ENCODE measurements around the gene HYCC2.

The HYCC2 gene

GRCh38 chr2:201109186-201109585 lies 37.7 kb upstream of the HYCC2 start:
- no peaks in the 10 kb centered on the region for H3K4me1 ChIP-seq (ENCODE audit: insufficient read depth, low read length)
- no peaks in the 10 kb centered on the region for H3K27me3 ChIP-seq (ENCODE audit: insufficient read depth, low read length)
- H3K9me3 ChIP-seq (ENCODE audit: insufficient read depth, low read depth, low read length) = no peaks in the 10 kb centered on the region
- no peaks in the 10 kb centered on the region for H3K36me3 ChIP-seq (ENCODE audit: insufficient read depth, low read depth, low read length)
- no peak overlapping the region for H3K4me3 ChIP-seq (ENCODE audit: low read length)
- no peak overlapping the region for H3K9ac ChIP-seq (ENCODE audit: low read depth, low read length)
- H3K27ac ChIP-seq (ENCODE audit: low read length) = no peak overlapping the region

GRCh38 chr2:201108341-201108740 lies 36.9 kb upstream of the HYCC2 start:
- H3K9me3 ChIP-seq (ENCODE audit: insufficient read depth, low read depth, low read length) = no peaks in the 10 kb centered on the region
- H3K27me3 ChIP-seq (ENCODE audit: insufficient read depth, low read length) = no peaks in the 10 kb centered on the region

GRCh38 chr2:201107624-201108023 lies 36.2 kb upstream of the HYCC2 start:
- Histone ChIP-seq H3K4me1 (ENCODE audit: insufficient read depth, low read length) (no peaks in the 10 kb centered on the region), H3K9ac (ENCODE audit: low read depth, low read length) (no peak overlapping the region), H3K27ac (ENCODE audit: low read length) (no peak overlapping the region), H3K4me3 (ENCODE audit: low read length) (no peak overlapping the region), H3K36me3 (ENCODE audit: insufficient read depth, low read depth, low read length) (no peaks in the 10 kb centered on the region), H3K9me3 (ENCODE audit: insufficient read depth, low read depth, low read length) (no peaks in the 10 kb centered on the region), H3K27me3 (ENCODE audit: insufficient read depth, low read length) (no peaks in the 10 kb centered on the region)

More at GRCh38 chr2:201108341-201108740, 36.9 kb upstream of the HYCC2 start:
- Histone ChIP-seq H3K36me3 (ENCODE audit: insufficient read depth, low read depth, low read length) (no peaks in the 10 kb centered on the region), H3K4me3 (ENCODE audit: low read length) (no peak overlapping the region), H3K27ac (ENCODE audit: low read length) (no peak overlapping the region), H3K4me1 (ENCODE audit: insufficient read depth, low read length) (no peaks in the 10 kb centered on the region), H3K9ac (ENCODE audit: low read depth, low read length) (no peak overlapping the region)

- no peak overlapping the region for H3K9ac ChIP-seq (ENCODE audit: low read depth, low read length)
- no peaks in the 10 kb centered on the region for H3K9me3 ChIP-seq (ENCODE audit: insufficient read depth, low read depth, low read length)
- no peaks in the 10 kb centered on the region for H3K36me3 ChIP-seq (ENCODE audit: insufficient read depth, low read depth, low read length)
- no peak overlapping the region for H3K4me3 ChIP-seq (ENCODE audit: low read length)
- H3K4me1 ChIP-seq (ENCODE audit: insufficient read depth, low read length) = no peaks in the 10 kb centered on the region
- H3K27me3 ChIP-seq (ENCODE audit: insufficient read depth, low read length) = no peaks in the 10 kb centered on the region
- H3K27ac ChIP-seq (ENCODE audit: low read length) = no peak overlapping the region
These were observed 34.3 kb upstream of the HYCC2 start for GRCh38 chr2:201105759-201106158.

- H3K27me3 ChIP-seq (ENCODE audit: insufficient read depth, low read length) = no peaks in the 10 kb centered on the region
- H3K27ac ChIP-seq (ENCODE audit: low read length) = no peak overlapping the region
- no peaks in the 10 kb centered on the region for H3K4me1 ChIP-seq (ENCODE audit: insufficient read depth, low read length)
- no peaks in the 10 kb centered on the region for H3K36me3 ChIP-seq (ENCODE audit: insufficient read depth, low read depth, low read length)
- no peaks in the 10 kb centered on the region for H3K9me3 ChIP-seq (ENCODE audit: insufficient read depth, low read depth, low read length)
- no peak overlapping the region for H3K9ac ChIP-seq (ENCODE audit: low read depth, low read length)
- H3K4me3 ChIP-seq (ENCODE audit: low read length) = no peak overlapping the region
These were observed 29.0 kb upstream of the HYCC2 start for GRCh38 chr2:201100497-201100896.

- Histone ChIP-seq H3K27me3 (ENCODE audit: insufficient read depth, low read length) (no peaks in the 10 kb centered on the region), H3K27ac (ENCODE audit: low read length) (no peak overlapping the region), H3K9ac (ENCODE audit: low read depth, low read length) (no peak overlapping the region), H3K9me3 (ENCODE audit: insufficient read depth, low read depth, low read length) (no peaks in the 10 kb centered on the region), H3K4me1 (ENCODE audit: insufficient read depth, low read length) (no peaks in the 10 kb centered on the region), H3K4me3 (ENCODE audit: low read length) (no peak overlapping the region), H3K36me3 (ENCODE audit: insufficient read depth, low read depth, low read length) (no peaks in the 10 kb centered on the region)
These were observed 22.1 kb upstream of the HYCC2 start for GRCh38 chr2:201093573-201093972.

GRCh38 chr2:201090574-201090973 lies 19.1 kb upstream of the HYCC2 start:
- Histone ChIP-seq H3K27ac (ENCODE audit: low read length) (no peak overlapping the region), H3K4me1 (ENCODE audit: insufficient read depth, low read length) (no peaks in the 10 kb centered on the region)

GRCh38 chr2:201084863-201085262 lies 13.4 kb upstream of the HYCC2 start:
- no peak overlapping the region for H3K9ac ChIP-seq (ENCODE audit: low read depth, low read length)
- H3K4me1 ChIP-seq (ENCODE audit: insufficient read depth, low read length) = no peaks in the 10 kb centered on the region
- no peaks in the 10 kb centered on the region for H3K27me3 ChIP-seq (ENCODE audit: insufficient read depth, low read length)
- peaks cover 15% of the 10 kb centered on the region; the same call in 1 of the 2 replicates for H3K36me3 ChIP-seq (ENCODE audit: insufficient read depth, low read depth, low read length)
- no peaks in the 10 kb centered on the region for H3K9me3 ChIP-seq (ENCODE audit: insufficient read depth, low read depth, low read length)
- H3K4me3 ChIP-seq (ENCODE audit: low read length) = no peak overlapping the region
- no peak overlapping the region for H3K27ac ChIP-seq (ENCODE audit: low read length)

More at GRCh38 chr2:201090574-201090973, 19.1 kb upstream of the HYCC2 start:
- Histone ChIP-seq H3K4me3 (ENCODE audit: low read length) (no peak overlapping the region), H3K9me3 (ENCODE audit: insufficient read depth, low read depth, low read length) (no peaks in the 10 kb centered on the region), H3K36me3 (ENCODE audit: insufficient read depth, low read depth, low read length) (0 out of 2 replicates have a peak, but pooled peaks cover 3% of the 10 kb centered on the region), H3K27me3 (ENCODE audit: insufficient read depth, low read length) (no peaks in the 10 kb centered on the region), H3K9ac (ENCODE audit: low read depth, low read length) (no peak overlapping the region)

GRCh38 chr2:201074996-201075395 lies 3.5 kb upstream of the HYCC2 start:
- no peak overlapping the region for H3K9ac ChIP-seq (ENCODE audit: low read depth, low read length)
- no peaks in the 10 kb centered on the region for H3K27me3 ChIP-seq (ENCODE audit: insufficient read depth, low read length)
- H3K27ac ChIP-seq (ENCODE audit: low read length) = no peak overlapping the region
- H3K9me3 ChIP-seq (ENCODE audit: insufficient read depth, low read depth, low read length) = no peaks in the 10 kb centered on the region
- no peak overlapping the region for H3K4me3 ChIP-seq (ENCODE audit: low read length)
- H3K36me3 ChIP-seq (ENCODE audit: insufficient read depth, low read depth, low read length) = peaks cover 14% of the 10 kb centered on the region
- no peaks in the 10 kb centered on the region for H3K4me1 ChIP-seq (ENCODE audit: insufficient read depth, low read length)

- peak overlapping the region; percentile 100 for H3K4me3 ChIP-seq (ENCODE audit: low read length)
- no peaks in the 10 kb centered on the region for H3K4me1 ChIP-seq (ENCODE audit: insufficient read depth, low read length)
These were observed 1.6 kb upstream of the HYCC2 start for GRCh38 chr2:201073071-201073470.

GRCh38 chr2:201072201-201072530 lies 695 bp upstream of the HYCC2 start:
- H3K27ac ChIP-seq (ENCODE audit: low read length) = peak overlapping the region; percentile 99
- no peaks in the 10 kb centered on the region for H3K9me3 ChIP-seq (ENCODE audit: insufficient read depth, low read depth, low read length)
- peak overlapping the region; percentile 98 for H3K9ac ChIP-seq (ENCODE audit: low read depth, low read length)
- H3K4me1 ChIP-seq (ENCODE audit: insufficient read depth, low read length) = no peaks in the 10 kb centered on the region
- H3K27me3 ChIP-seq (ENCODE audit: insufficient read depth, low read length) = no peaks in the 10 kb centered on the region
- peak overlapping the region; percentile 100 for H3K4me3 ChIP-seq (ENCODE audit: low read length)
- no peaks in the 10 kb centered on the region for H3K36me3 ChIP-seq (ENCODE audit: insufficient read depth, low read depth, low read length)

More at GRCh38 chr2:201073071-201073470, 1.6 kb upstream of the HYCC2 start:
- Histone ChIP-seq H3K27me3 (ENCODE audit: insufficient read depth, low read length) (no peaks in the 10 kb centered on the region), H3K36me3 (ENCODE audit: insufficient read depth, low read depth, low read length) (no peaks in the 10 kb centered on the region), H3K9ac (ENCODE audit: low read depth, low read length) (peak overlapping the region; percentile 98; the same call in 1 of the 2 replicates), H3K27ac (ENCODE audit: low read length) (no peak overlapping the region), H3K9me3 (ENCODE audit: insufficient read depth, low read depth, low read length) (no peaks in the 10 kb centered on the region)

- H3K9ac ChIP-seq (ENCODE audit: low read depth, low read length) = peak overlapping the region; percentile 98; the same call in 1 of the 2 replicates
- H3K27ac ChIP-seq (ENCODE audit: low read length) = no peak overlapping the region
- H3K9me3 ChIP-seq (ENCODE audit: insufficient read depth, low read depth, low read length) = no peaks in the 10 kb centered on the region
- peak overlapping the region; percentile 100 for H3K4me3 ChIP-seq (ENCODE audit: low read length)
- H3K36me3 ChIP-seq (ENCODE audit: insufficient read depth, low read depth, low read length) = no peaks in the 10 kb centered on the region
- H3K27me3 ChIP-seq (ENCODE audit: insufficient read depth, low read length) = no peaks in the 10 kb centered on the region
- H3K4me1 ChIP-seq (ENCODE audit: insufficient read depth, low read length) = no peaks in the 10 kb centered on the region
These were observed 458 bp downstream of the HYCC2 start for GRCh38 chr2:201070948-201071478.

Data from iPS-20b (cell line).